ENCODE data around the gene SPPL3. TPM values are rescaled to one million over a fixed set of nuclear protein-coding genes. Genes with fewer than 3 reads are reported as not detected.
"Not testable (repeated sequence)": the region's sequence is repeated elsewhere in the genome, so short reads cannot be mapped to it uniquely, and the experiment has no call there.

SPPL3 gene
- polyA plus RNA-seq, 4 donors, result 73.1 to 93.3 (median 85.5) TPM

- no peak for DNase-seq (ENCODE audit: low read depth in 4 of 4, low spot score in 3 of 4)
These were observed 170.6 kb downstream of the SPPL3 start for GRCh38 chr12:120733574-120733973.

- DNase-seq (ENCODE audit: low read depth in 4 of 4, low spot score in 3 of 4), result not testable (repeated sequence)
These were observed 172.0 kb downstream of the SPPL3 start for GRCh38 chr12:120732198-120732597.

- no peak for DNase-seq (ENCODE audit: low read depth in 4 of 4, low spot score in 3 of 4)
These were observed 177.2 kb downstream of the SPPL3 start for GRCh38 chr12:120726961-120727360.

- DNase-seq (ENCODE audit: low read depth in 4 of 4, low spot score in 3 of 4), result no peak
These were observed 177.7 kb downstream of the SPPL3 start for GRCh38 chr12:120726510-120726793.

GRCh38 chr12:120725659-120726509 lies 178.3 kb downstream of the SPPL3 start, which contains the start of gene ACADS:
Gene ACADS (plus strand): TSS chr12:120725826. CDS start chr12:120725886, 60 bp downstream.
- DNase-seq (ENCODE audit: low read depth in 4 of 4, low spot score in 3 of 4), result peak; percentile 63 to 75 (median 68)

GRCh38 chr12:120725151-120725658 lies 179.0 kb downstream of the SPPL3 start:
- no peak for DNase-seq (ENCODE audit: low read depth in 4 of 4, low spot score in 3 of 4)

- no peak for DNase-seq (ENCODE audit: low read depth in 4 of 4, low spot score in 3 of 4)
These were observed 179.4 kb downstream of the SPPL3 start for GRCh38 chr12:120724720-120725119.

- no peak for DNase-seq (ENCODE audit: low read depth in 4 of 4, low spot score in 3 of 4)
These were observed 181.4 kb downstream of the SPPL3 start for GRCh38 chr12:120722784-120723183.

GRCh38 chr12:120721866-120722265 lies 182.3 kb downstream of the SPPL3 start:
- DNase-seq (ENCODE audit: low read depth in 4 of 4, low spot score in 3 of 4), result no peak

- DNase-seq (ENCODE audit: low read depth in 4 of 4, low spot score in 3 of 4), result no peak
These were observed 183.0 kb downstream of the SPPL3 start for GRCh38 chr12:120720987-120721801.

- DNase-seq (ENCODE audit: low read depth in 4 of 4, low spot score in 3 of 4), result no peak
These were observed 183.7 kb downstream of the SPPL3 start for GRCh38 chr12:120720234-120720986.

GRCh38 chr12:120719496-120720233 lies 184.5 kb downstream of the SPPL3 start:
- DNase-seq (ENCODE audit: low read depth in 4 of 4, low spot score in 3 of 4), result no peak

- no peak for DNase-seq (ENCODE audit: low read depth in 4 of 4, low spot score in 3 of 4)
These were observed 185.1 kb downstream of the SPPL3 start for GRCh38 chr12:120719072-120719471.

GRCh38 chr12:120718055-120718454 lies 186.1 kb downstream of the SPPL3 start:
- no peak for DNase-seq (ENCODE audit: low read depth in 4 of 4, low spot score in 3 of 4)

- DNase-seq (ENCODE audit: low read depth in 4 of 4, low spot score in 3 of 4), result peak in 3 of 4 donors; percentile 50 to 70 (median 61)
These were observed 190.2 kb downstream of the SPPL3 start for GRCh38 chr12:120713861-120714482.

GRCh38 chr12:120712610-120713009 lies 191.5 kb downstream of the SPPL3 start:
- DNase-seq (ENCODE audit: low read depth in 4 of 4, low spot score in 3 of 4), result no peak
